NCI-H2227 treated with DMSO at 0.1 percent for 48 hours (cell line): Measurements from ENCODE around the gene BARHL2.

Source experiments
- DNase-seq: peaks from one replicate; lab custom pipeline; 2025; lab: John Stamatoyannopoulos, UW

The BARHL2 gene

GRCh38 chr1:90716552-90717355, at the start of gene BARHL2:
Gene BARHL2, minus strand, starts transcription at chr1:90717302. Its CDS starts 107 bp downstream, at chr1:90717195.
- no peak for DNase-seq

GRCh38 chr1:90763930-90764329, 46.8 kb upstream of the BARHL2 start:
- DNase-seq: no peak

- DNase-seq: no peak
Measured at GRCh38 chr1:90763506-90763905, 46.4 kb upstream of the BARHL2 start.

- no peak for DNase-seq
Measured at GRCh38 chr1:90761781-90762589, 44.9 kb upstream of the BARHL2 start.

- no peak for DNase-seq
Measured at GRCh38 chr1:90761156-90761555, 44.1 kb upstream of the BARHL2 start.

- peak; percentile 90 for DNase-seq
Measured at GRCh38 chr1:90753556-90753955, 36.5 kb upstream of the BARHL2 start.

- no peak for DNase-seq
Measured at GRCh38 chr1:90748668-90749067, 31.6 kb upstream of the BARHL2 start.

- DNase-seq: no peak
Measured at GRCh38 chr1:90746857-90747256, 29.8 kb upstream of the BARHL2 start.

GRCh38 chr1:90745972-90746371, 28.9 kb upstream of the BARHL2 start:
- DNase-seq: no peak

- no peak for DNase-seq
Measured at GRCh38 chr1:90732136-90732535, 15.0 kb upstream of the BARHL2 start.

- no peak for DNase-seq
Measured at GRCh38 chr1:90731382-90732050, 14.4 kb upstream of the BARHL2 start.

- DNase-seq: peak; percentile 55
Measured at GRCh38 chr1:90730243-90731022, 13.3 kb upstream of the BARHL2 start.

- DNase-seq: peak; percentile 17
Measured at GRCh38 chr1:90729504-90730242, 12.6 kb upstream of the BARHL2 start.

- no peak for DNase-seq
Measured at GRCh38 chr1:90728502-90729287, 11.6 kb upstream of the BARHL2 start.

GRCh38 chr1:90727917-90728501, 10.9 kb upstream of the BARHL2 start:
- no peak for DNase-seq

GRCh38 chr1:90726986-90727480, 9.9 kb upstream of the BARHL2 start:
- no peak for DNase-seq

- DNase-seq: no peak
Measured at GRCh38 chr1:90726425-90726985, 9.4 kb upstream of the BARHL2 start.

- no peak for DNase-seq
Measured at GRCh38 chr1:90725657-90726424, 8.7 kb upstream of the BARHL2 start.
